Measurements from ENCODE around the gene SH3RF3. TPM values are rescaled to one million over a fixed set of nuclear protein-coding genes. Genes with fewer than 3 reads are reported as not detected.

Gene SH3RF3
- total RNA-seq, 1 experiment from 2014 or later = not detected

GRCh38 chr2:109400102-109400501 lies 271.1 kb downstream of the SH3RF3 start (continued):
- TF ChIP-seq ZBTB33 (IDR thresholded peaks at IDR 0.05; ENCODE audit: extremely low read depth, insufficient replicate concordance, low read length) (no peak), RAD21 (IDR thresholded peaks at IDR 0.05; ENCODE audit: low read depth) (no peak), FOSL1 (IDR thresholded peaks at IDR 0.05; ENCODE audit: low read depth) (no peak), JUND (IDR thresholded peaks at IDR 0.05) (no peak), TCF7L2 (IDR thresholded peaks at IDR 0.05; ENCODE audit: borderline replicate concordance, extremely low read depth, insufficient read depth, insufficient read length) (no peak), EZH2 (IDR thresholded peaks at IDR 0.05) (no peak), POLR2AphosphoS5 (IDR thresholded peaks at IDR 0.05; ENCODE audit: low read depth, low read length) (no peak), POLR2A (IDR thresholded peaks at IDR 0.05; ENCODE audit: borderline replicate concordance, extremely low read depth, insufficient read depth, insufficient read length) (no peak), MAX (IDR thresholded peaks at IDR 0.05) (no peak), CEBPB (IDR thresholded peaks at IDR 0.05; ENCODE audit: low read depth) (no peak)

- RAD21 ChIA-PET (ENCODE audit: low non-redundant PET in 1 of 2, low total read pairs in 2 of 2, uncharacterized antibody in 2 of 2, unreplicated experiment in 2 of 2) = no interaction called here
- intact Hi-C loops (cut with micrococcal nuclease) = no loop called here
- DNase-seq (ENCODE audit: low read depth, low spot score) = no peak
Measured at GRCh38 chr2:109401370-109401769, 272.4 kb downstream of the SH3RF3 start.

More at GRCh38 chr2:109401370-109401769, 272.4 kb downstream of the SH3RF3 start:
- H3K36me3 ChIP-seq (ENCODE audit: control insufficient read depth in 1 of 2, insufficient read depth in 2 of 2, low read length in 2 of 2) = no peaks in the 10 kb centered on the region
- ATAC-seq = no peak
- no peaks in the 10 kb centered on the region for H3K9me2 ChIP-seq (ENCODE audit: insufficient read depth)
- peaks cover 0 to 2% of the 10 kb centered on the region in 2 experiments; a peak in 1 of 4 replicates for H3K4me1 ChIP-seq (ENCODE audit: control insufficient read depth in 1 of 2, insufficient read depth in 2 of 2, low read length in 2 of 2)
- H3K9ac ChIP-seq (ENCODE audit: low read length) = no peak overlapping the region
- H3K27me3 ChIP-seq (ENCODE audit: insufficient read depth, low read length) = no peaks in the 10 kb centered on the region
- H3K79me2 ChIP-seq (ENCODE audit: insufficient read depth, low read length) = no peaks in the 10 kb centered on the region
- no TSS peak for BruUV-seq (replicated peaks)
- no peak overlapping the region for H3K4me3 ChIP-seq (replicated peaks in 1 of 2; ENCODE audit: low read depth in 1 of 2, low read length in 2 of 2)
- TF ChIP-seq ZNF274 (IDR thresholded peaks at IDR 0.05; ENCODE audit: low read depth, low read length) (no peak), FOSL1 (IDR thresholded peaks at IDR 0.05; ENCODE audit: low read depth) (no peak), CEBPB (IDR thresholded peaks at IDR 0.05; ENCODE audit: low read depth) (no peak)
- no peak overlapping the region for H3K27ac ChIP-seq (ENCODE audit: low read depth, low read length)
- no peak overlapping the region for H3K4me2 ChIP-seq (ENCODE audit: low read length)
- ChIA-PET CTCF (no interaction called here), POLR2A (no interaction called here)
- no peaks in the 10 kb centered on the region for H3K9me3 ChIP-seq (ENCODE audit: control insufficient read depth in 1 of 2, insufficient read depth in 1 of 2, low read depth in 1 of 2, low read length in 2 of 2)
- H4K20me1 ChIP-seq (ENCODE audit: insufficient read depth) = no peaks in the 10 kb centered on the region
- H2AFZ ChIP-seq (ENCODE audit: low read depth, low read length, poor library complexity, severe bottlenecking) = no peak overlapping the region

All from HCT116 (cell line).